ENCODE data around the gene DUSP5.

DUSP5 gene

DNA sequence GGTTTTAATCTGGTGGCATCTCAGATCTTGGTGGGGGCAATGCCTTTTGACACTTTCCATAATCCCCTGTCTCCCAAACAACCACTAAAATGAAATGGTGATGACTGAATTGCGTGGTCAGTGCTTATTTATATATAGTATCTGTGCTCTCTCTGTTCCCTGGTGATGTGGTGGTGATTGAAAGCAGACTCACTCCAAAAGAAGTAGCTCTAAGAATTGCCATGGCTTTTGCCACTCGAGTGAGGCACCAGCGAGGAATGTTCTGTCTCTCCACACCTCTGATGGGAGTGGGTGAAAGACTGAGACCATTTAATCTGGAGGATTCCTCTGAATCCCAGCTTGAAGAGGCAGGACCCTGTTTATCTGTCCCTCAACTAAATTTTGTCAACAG, 2.8 kb downstream of the DUSP5 start:
- peak overlapping the region; percentile 34 for H3K4me3 ChIP-seq (ENCODE audit: insufficient read depth, low read depth, low read length, poor library complexity, severe bottlenecking)
- H3K9me3 ChIP-seq (ENCODE audit: control insufficient read depth, low read length), result no peaks in the 10 kb centered on the region
- no peaks in the 10 kb centered on the region for H3K27me3 ChIP-seq (replicated peaks; ENCODE audit: control insufficient read depth, insufficient read depth, low read length, poor library complexity, severe bottlenecking)
- no peak for DNase-seq
- H3K4me1 ChIP-seq (ENCODE audit: control insufficient read depth, insufficient read depth, low read length, poor library complexity, severe bottlenecking), result peaks cover 62% of the 10 kb centered on the region
- peak overlapping the region; percentile 79 for H3K27ac ChIP-seq (ENCODE audit: insufficient read depth, low read length, poor library complexity, severe bottlenecking)
- H3K36me3 ChIP-seq (ENCODE audit: control insufficient read depth, insufficient read depth, low read length), result no peaks in the 10 kb centered on the region

DNA sequence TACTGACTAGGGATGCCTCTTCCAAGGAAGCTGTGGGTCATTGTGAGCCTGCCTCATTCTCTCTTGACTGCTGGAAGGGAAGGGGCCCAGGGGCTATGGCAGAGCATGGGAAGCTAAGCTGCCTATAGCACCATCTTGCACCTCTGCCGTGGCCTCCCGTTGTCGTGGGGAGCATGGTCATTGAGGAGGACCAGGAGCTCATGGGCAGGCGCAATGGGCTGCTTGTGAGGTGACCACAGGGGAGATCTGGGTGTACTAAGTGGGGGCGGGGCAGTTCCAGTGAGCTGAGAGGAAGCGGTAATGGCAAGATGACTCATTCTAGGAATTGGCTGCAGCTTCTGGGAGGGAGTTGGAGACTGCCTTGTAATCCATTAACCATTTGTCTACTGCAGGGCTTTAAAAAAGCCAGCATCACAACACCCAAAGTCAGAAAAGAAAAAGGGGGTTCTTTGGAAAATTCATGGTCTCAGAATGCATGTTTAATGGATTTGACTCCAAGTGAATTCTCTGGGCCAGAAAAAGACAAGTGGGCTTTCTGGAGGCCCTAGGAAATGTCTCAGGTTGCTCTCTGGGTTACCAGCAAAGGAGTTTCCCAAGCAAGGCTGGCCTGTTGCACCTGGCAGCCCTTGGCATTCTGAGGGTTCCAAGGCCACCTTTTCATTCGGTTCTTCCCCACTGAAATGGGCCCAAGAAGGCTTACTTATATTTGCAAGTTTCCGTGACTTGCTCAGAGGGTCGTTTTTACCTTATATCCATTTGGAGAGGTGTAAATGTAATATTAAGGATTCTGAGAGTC, 3.6 kb downstream of the DUSP5 start:
- H3K27ac ChIP-seq (ENCODE audit: insufficient read depth, low read length, poor library complexity, severe bottlenecking), result peak overlapping the region; percentile 79
- DNase-seq, result peak in 2 of 3 donors; percentile 25 to 44
- no peaks in the 10 kb centered on the region for H3K27me3 ChIP-seq (replicated peaks; ENCODE audit: control insufficient read depth, insufficient read depth, low read length, poor library complexity, severe bottlenecking)
- H3K4me1 ChIP-seq (ENCODE audit: control insufficient read depth, insufficient read depth, low read length, poor library complexity, severe bottlenecking), result peaks cover 56% of the 10 kb centered on the region
- H3K9me3 ChIP-seq (ENCODE audit: control insufficient read depth, low read length), result no peaks in the 10 kb centered on the region
- no peaks in the 10 kb centered on the region for H3K36me3 ChIP-seq (ENCODE audit: control insufficient read depth, insufficient read depth, low read length)
- H3K4me3 ChIP-seq (ENCODE audit: insufficient read depth, low read depth, low read length, poor library complexity, severe bottlenecking), result peak overlapping the region; percentile 34

DNA sequence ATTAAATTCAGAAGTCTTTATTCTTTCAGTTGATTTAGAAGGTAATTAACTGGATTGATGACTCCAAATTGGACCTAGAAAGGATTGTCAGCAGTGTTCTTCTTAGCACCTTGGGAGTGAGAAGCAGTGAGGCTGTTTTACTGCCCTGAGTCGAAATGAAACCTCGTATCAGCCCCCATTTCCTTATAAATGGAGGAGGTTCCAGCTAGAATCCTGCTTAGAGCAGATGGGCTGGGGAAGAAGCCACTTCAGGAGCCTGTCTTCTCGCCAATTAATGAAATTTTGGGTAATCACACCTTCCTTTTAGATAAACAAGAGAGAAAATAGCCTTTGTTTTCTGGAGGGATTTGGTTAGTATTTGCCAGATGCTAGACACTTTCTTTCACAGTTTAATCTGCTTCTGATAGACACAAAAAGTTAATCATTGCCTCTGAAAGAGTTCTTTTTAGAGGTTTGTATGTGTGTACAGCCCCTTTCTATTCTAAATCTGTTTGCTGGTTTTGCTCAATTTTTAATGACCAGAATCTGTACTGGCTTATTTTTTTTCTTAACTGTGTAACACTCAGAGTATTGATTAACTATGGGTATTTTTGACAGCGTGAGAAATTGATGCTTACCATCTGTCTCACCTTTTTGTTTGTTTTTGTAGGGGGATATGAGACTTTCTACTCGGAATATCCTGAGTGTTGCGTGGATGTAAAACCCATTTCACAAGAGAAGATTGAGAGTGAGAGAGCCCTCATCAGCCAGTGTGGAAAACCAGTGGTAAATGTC, 4.6 kb downstream of the DUSP5 start:
- H3K9me3 ChIP-seq (ENCODE audit: control insufficient read depth, low read length), result no peaks in the 10 kb centered on the region
- no peak for DNase-seq
- H3K4me1 ChIP-seq (ENCODE audit: control insufficient read depth, insufficient read depth, low read length, poor library complexity, severe bottlenecking), result peaks cover 50% of the 10 kb centered on the region
- peak overlapping the region; percentile 76 for H3K27ac ChIP-seq (ENCODE audit: insufficient read depth, low read length, poor library complexity, severe bottlenecking)
- peaks cover 3% of the 10 kb centered on the region for H3K36me3 ChIP-seq (ENCODE audit: control insufficient read depth, insufficient read depth, low read length)
- H3K27me3 ChIP-seq (replicated peaks; ENCODE audit: control insufficient read depth, insufficient read depth, low read length, poor library complexity, severe bottlenecking), result no peaks in the 10 kb centered on the region
- peak overlapping the region; percentile 1 for H3K4me3 ChIP-seq (ENCODE audit: insufficient read depth, low read depth, low read length, poor library complexity, severe bottlenecking)

DNA sequence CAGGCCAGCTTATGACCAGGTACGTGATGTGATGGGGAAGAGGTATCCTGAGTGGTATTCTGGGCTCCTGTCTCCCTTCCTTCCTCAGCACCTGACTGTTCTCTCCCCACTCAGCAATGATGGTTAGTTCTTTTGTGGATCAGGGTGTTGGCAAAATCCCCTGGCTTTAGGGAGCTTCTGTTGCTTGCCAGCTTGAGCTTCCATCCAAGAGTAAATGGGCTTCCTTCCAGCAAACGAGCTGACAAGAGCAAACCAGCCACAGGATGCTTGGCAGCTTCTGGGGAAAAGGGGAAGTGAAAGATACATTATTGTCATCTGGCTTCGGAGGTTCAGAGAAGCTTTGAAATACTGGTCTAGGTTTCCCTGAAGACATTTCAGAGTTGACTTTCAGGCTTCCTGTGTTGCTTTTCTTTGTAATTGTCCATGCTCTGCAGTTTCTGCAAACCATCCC, 5.2 kb downstream of the DUSP5 start:
- Histone ChIP-seq H3K27me3 (replicated peaks; ENCODE audit: control insufficient read depth, insufficient read depth, low read length, poor library complexity, severe bottlenecking) (no peaks in the 10 kb centered on the region), H3K4me1 (ENCODE audit: control insufficient read depth, insufficient read depth, low read length, poor library complexity, severe bottlenecking) (peaks cover 50% of the 10 kb centered on the region), H3K36me3 (ENCODE audit: control insufficient read depth, insufficient read depth, low read length) (peaks cover 9% of the 10 kb centered on the region), H3K9me3 (ENCODE audit: control insufficient read depth, low read length) (no peaks in the 10 kb centered on the region), H3K27ac (ENCODE audit: insufficient read depth, low read length, poor library complexity, severe bottlenecking) (peak overlapping the region; percentile 76), H3K4me3 (ENCODE audit: insufficient read depth, low read depth, low read length, poor library complexity, severe bottlenecking) (peak overlapping the region; percentile 1)
- DNase-seq, result no peak

DNA sequence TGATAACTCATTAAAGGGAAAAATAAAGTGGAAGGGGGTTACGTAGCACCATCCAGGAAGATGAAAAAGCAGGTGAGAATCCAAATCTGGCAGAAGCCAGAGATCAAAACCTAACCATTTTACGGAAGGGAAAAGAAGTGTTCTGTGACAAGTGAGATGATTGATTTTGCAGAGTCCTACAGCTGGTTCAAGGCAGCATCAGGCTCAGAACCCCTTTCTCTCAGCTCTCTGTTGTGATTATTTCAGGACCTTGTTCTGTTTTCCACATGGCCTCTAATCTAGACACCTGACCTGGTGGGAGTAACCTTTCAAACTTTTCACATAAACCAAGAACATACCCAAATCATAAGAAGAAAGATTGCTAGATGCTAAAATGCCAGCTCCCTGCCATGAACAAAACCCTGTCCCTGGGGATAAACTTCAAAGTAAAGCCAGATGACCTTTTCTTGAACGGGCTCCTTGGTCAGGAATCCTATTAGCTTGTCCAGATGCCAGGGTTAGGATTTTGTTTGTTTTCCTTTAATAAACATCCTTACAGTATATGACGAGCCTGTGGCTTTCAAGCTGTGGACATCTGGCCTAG, 5.9 kb downstream of the DUSP5 start:
- no peaks in the 10 kb centered on the region for H3K9me3 ChIP-seq (ENCODE audit: control insufficient read depth, low read length)
- no peaks in the 10 kb centered on the region for H3K27me3 ChIP-seq (replicated peaks; ENCODE audit: control insufficient read depth, insufficient read depth, low read length, poor library complexity, severe bottlenecking)
- H3K36me3 ChIP-seq (ENCODE audit: control insufficient read depth, insufficient read depth, low read length), result peaks cover 16% of the 10 kb centered on the region
- peak overlapping the region; percentile 76 for H3K27ac ChIP-seq (ENCODE audit: insufficient read depth, low read length, poor library complexity, severe bottlenecking)
- H3K4me3 ChIP-seq (ENCODE audit: insufficient read depth, low read depth, low read length, poor library complexity, severe bottlenecking), result peak overlapping the region; percentile 1
- peaks cover 50% of the 10 kb centered on the region for H3K4me1 ChIP-seq (ENCODE audit: control insufficient read depth, insufficient read depth, low read length, poor library complexity, severe bottlenecking)
- no peak for DNase-seq

DNA sequence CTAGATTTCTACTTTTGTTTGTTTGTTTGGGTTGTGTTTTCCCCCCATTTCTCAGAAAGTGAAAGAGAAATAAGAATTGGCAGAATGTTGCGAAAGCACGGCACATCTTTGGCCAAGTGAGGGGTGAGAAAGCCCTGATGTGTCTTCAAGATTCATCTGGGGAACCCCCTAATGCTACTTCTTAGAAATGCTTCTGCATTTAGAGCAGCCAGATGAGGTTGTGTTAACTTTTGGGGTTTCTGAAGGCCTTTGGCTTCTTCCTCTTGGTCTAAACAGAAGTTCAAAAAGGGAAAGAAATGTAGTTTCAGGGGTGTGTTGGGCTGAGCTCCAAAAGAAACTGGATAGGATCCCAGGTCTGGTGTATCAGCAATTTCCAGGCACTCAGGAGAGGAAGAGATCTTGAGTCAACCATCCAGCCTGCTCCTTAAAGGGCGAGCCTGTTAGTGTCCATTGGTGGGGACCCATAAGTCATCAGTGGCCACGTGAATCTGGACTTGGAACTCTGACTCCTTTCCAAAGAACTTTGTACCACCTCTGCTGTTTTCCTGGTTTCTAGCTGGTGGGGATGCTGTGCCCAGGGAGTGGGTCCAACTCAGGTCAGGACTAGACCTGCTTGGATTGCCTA, 6.5 kb downstream of the DUSP5 start:
- peak overlapping the region; percentile 76 for H3K27ac ChIP-seq (ENCODE audit: insufficient read depth, low read length, poor library complexity, severe bottlenecking)
- H3K9me3 ChIP-seq (ENCODE audit: control insufficient read depth, low read length), result no peaks in the 10 kb centered on the region
- H3K4me3 ChIP-seq (ENCODE audit: insufficient read depth, low read depth, low read length, poor library complexity, severe bottlenecking), result peak overlapping the region; percentile 1
- H3K4me1 ChIP-seq (ENCODE audit: control insufficient read depth, insufficient read depth, low read length, poor library complexity, severe bottlenecking), result peaks cover 47% of the 10 kb centered on the region
- peak; percentile 36 to 45 (median 44) for DNase-seq
- H3K27me3 ChIP-seq (replicated peaks; ENCODE audit: control insufficient read depth, insufficient read depth, low read length, poor library complexity, severe bottlenecking), result no peaks in the 10 kb centered on the region
- H3K36me3 ChIP-seq (ENCODE audit: control insufficient read depth, insufficient read depth, low read length), result peaks cover 22% of the 10 kb centered on the region

DNA sequence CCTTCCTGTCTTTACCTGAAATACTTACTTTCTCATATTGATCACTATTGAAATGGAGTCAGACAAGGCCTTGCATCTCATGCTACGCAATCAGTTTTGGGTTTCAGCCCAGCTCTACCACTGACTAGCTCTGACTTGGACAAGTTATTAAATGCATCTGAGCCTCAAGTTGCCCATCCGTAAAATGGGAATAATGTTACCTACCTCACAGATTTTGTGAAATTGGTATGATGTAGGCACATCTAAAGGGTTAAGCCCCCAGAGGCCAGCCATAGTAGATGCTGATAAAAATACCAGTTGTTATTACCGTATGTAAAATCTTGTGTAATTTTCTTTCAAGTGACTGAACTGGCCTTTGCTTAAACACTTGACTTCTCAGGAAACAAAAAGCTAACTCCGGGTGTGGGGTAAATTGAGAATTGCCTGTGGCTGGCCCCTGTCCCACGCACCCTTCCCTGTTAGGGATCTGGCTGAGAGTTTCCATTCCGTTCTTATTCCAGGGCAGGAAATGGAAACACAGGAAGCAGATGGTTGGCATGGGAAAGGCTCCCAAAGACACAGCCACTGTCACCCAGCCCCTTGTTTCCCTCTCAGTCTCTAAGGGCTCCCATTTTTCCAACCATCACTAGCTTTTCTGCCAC, 7.5 kb downstream of the DUSP5 start:
- no peak for DNase-seq
- peaks cover 44% of the 10 kb centered on the region for H3K4me1 ChIP-seq (ENCODE audit: control insufficient read depth, insufficient read depth, low read length, poor library complexity, severe bottlenecking)
- H3K27ac ChIP-seq (ENCODE audit: insufficient read depth, low read length, poor library complexity, severe bottlenecking), result peak overlapping the region; percentile 76
- no peak overlapping the region for H3K4me3 ChIP-seq (ENCODE audit: insufficient read depth, low read depth, low read length, poor library complexity, severe bottlenecking)
- no peaks in the 10 kb centered on the region for H3K9me3 ChIP-seq (ENCODE audit: control insufficient read depth, low read length)
- H3K27me3 ChIP-seq (replicated peaks; ENCODE audit: control insufficient read depth, insufficient read depth, low read length, poor library complexity, severe bottlenecking), result no peaks in the 10 kb centered on the region
- peaks cover 32% of the 10 kb centered on the region for H3K36me3 ChIP-seq (ENCODE audit: control insufficient read depth, insufficient read depth, low read length)

DNA sequence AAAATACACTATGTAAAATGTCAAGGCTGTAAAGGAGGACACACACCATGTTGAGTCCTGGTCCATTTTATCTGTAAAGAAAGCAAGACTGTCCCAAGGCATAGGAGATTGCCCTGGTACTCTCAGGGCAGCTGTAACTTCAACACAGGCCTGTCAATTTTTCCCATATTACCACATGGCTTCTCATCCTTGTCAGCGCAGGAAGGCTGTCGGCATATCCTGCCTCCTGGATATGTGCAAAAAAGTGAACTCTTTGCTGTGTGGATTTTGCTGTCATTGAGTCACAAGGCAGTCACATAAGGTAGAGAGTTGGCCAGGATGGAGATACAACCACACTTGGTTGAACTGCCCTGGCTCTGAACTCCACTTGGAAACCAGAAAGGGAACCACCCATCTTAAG, 8.7 kb downstream of the DUSP5 start:
- Histone ChIP-seq H3K27me3 (replicated peaks; ENCODE audit: control insufficient read depth, insufficient read depth, low read length, poor library complexity, severe bottlenecking) (no peaks in the 10 kb centered on the region), H3K4me1 (ENCODE audit: control insufficient read depth, insufficient read depth, low read length, poor library complexity, severe bottlenecking) (peaks cover 33% of the 10 kb centered on the region), H3K4me3 (ENCODE audit: insufficient read depth, low read depth, low read length, poor library complexity, severe bottlenecking) (no peak overlapping the region), H3K36me3 (ENCODE audit: control insufficient read depth, insufficient read depth, low read length) (peaks cover 44% of the 10 kb centered on the region), H3K9me3 (ENCODE audit: control insufficient read depth, low read length) (no peaks in the 10 kb centered on the region), H3K27ac (ENCODE audit: insufficient read depth, low read length, poor library complexity, severe bottlenecking) (no peak overlapping the region)
- no peak for DNase-seq

DNA sequence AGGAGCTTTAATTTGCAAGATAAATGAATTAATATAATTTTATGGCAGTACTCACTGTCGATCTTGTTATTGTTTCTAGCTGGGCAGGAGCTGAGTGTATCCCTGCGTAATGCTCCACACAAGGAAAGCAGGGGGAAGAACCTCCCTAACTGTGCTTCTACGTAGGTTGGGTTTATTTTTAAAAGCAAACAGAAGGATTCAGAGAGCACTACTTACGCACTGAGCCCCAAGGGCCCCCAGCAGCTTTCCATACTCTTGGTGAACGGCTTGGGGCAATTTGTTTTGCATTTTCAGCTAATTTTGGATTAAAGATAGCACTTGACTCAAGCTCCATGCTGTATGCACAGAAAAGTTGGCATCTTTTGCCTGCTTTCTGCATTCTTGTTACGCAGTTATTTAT, 9.6 kb downstream of the DUSP5 start:
- DNase-seq, result no peak
- H3K27me3 ChIP-seq (replicated peaks; ENCODE audit: control insufficient read depth, insufficient read depth, low read length, poor library complexity, severe bottlenecking), result no peaks in the 10 kb centered on the region
- H3K9me3 ChIP-seq (ENCODE audit: control insufficient read depth, low read length), result no peaks in the 10 kb centered on the region
- H3K4me1 ChIP-seq (ENCODE audit: control insufficient read depth, insufficient read depth, low read length, poor library complexity, severe bottlenecking), result peaks cover 25% of the 10 kb centered on the region
- peaks cover 53% of the 10 kb centered on the region for H3K36me3 ChIP-seq (ENCODE audit: control insufficient read depth, insufficient read depth, low read length)
- no peak overlapping the region for H3K4me3 ChIP-seq (ENCODE audit: insufficient read depth, low read depth, low read length, poor library complexity, severe bottlenecking)
- H3K27ac ChIP-seq (ENCODE audit: insufficient read depth, low read length, poor library complexity, severe bottlenecking), result no peak overlapping the region

Data from effector memory CD4-positive, alpha-beta T cell (primary cell).